Transverse colon (tissue), 4 donors: Measurements from ENCODE around the gene TBX18.

Experiments
- EP300 ChIP-seq: sonication (generic); formaldehyde crosslinking; IDR thresholded peaks from one replicate; pipeline ENCODE4 v1.6.1; 2017; ENCODE audit warnings: antibody characterized with exemption, low read depth
- POLR2A ChIP-seq: fragments of 450-650 bp; IDR thresholded peaks from one replicate; pipeline ENCODE4 v1.6.1; 2016; ENCODE audit warnings: antibody characterized with exemption, mild to moderate bottlenecking, moderate library complexity
- POLR2AphosphoS5 ChIP-seq, 3 donors: sonication (generic); formaldehyde crosslinking; IDR thresholded peaks; one replicate each; pipeline ENCODE4 v1.6.1; 2016; ENCODE audit warnings: antibody characterized with exemption in 3 of 3
- TF ChIP-seq, protein P1 (sequence below), 5 experiments: fragments of 200-600 bp in 3 of 5; fragments of 450-650 bp in 2 of 5; sonication (generic) in 3 of 5; IDR thresholded peaks; 1 replicate in 2 of 5; 2 replicates in 3 of 5; pipeline ENCODE4 v1.5.1; 2016 to 2017; ENCODE audit warnings: antibody characterized with exemption in 5 of 5, inconsistent platforms in 3 of 5, mild to moderate bottlenecking in 2 of 5, moderate library complexity in 1 of 5

DNA sequence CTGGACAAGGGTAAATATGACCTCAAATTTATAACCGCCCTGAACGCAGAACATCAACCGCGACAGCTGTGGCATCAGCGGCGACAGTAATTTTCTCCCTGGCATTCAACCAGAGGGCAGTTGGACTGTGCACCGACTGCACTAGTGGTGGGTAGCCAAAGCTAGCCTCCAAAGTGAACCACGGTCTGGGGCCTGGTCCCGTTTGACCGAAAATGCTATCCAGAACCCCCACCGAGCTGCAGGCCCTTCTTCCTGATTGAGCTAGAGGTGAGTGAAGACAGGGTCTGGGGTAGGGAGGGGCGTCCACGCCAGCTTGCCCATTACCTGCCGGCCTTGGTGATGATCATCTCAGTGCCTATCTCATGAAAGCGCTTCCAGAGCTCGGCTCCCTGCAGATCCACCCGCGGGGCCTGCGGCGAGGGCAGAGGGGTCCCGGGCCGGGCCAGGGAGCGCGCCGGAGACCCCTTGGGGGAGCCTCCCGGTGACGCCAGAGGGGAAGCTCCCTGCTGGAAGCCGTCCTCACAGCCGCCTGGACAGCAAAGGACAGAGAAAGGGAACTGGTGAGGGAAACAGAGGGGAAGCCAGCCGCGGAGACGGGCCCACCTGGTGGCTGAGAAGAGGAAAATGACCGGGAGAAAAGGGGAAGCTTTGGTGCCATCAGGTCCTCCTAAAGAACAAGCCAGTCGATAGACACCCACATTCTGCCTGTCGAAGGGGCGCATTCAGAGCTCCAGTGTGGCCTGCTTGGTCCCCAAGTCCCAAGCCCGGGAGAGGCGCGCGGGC is 2.0 kb downstream of the TBX18 start:
- TF ChIP-seq, protein P1, sequence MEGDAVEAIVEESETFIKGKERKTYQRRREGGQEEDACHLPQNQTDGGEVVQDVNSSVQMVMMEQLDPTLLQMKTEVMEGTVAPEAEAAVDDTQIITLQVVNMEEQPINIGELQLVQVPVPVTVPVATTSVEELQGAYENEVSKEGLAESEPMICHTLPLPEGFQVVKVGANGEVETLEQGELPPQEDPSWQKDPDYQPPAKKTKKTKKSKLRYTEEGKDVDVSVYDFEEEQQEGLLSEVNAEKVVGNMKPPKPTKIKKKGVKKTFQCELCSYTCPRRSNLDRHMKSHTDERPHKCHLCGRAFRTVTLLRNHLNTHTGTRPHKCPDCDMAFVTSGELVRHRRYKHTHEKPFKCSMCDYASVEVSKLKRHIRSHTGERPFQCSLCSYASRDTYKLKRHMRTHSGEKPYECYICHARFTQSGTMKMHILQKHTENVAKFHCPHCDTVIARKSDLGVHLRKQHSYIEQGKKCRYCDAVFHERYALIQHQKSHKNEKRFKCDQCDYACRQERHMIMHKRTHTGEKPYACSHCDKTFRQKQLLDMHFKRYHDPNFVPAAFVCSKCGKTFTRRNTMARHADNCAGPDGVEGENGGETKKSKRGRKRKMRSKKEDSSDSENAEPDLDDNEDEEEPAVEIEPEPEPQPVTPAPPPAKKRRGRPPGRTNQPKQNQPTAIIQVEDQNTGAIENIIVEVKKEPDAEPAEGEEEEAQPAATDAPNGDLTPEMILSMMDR (IDR thresholded peaks at IDR 0.05): no peak
- TF ChIP-seq POLR2A: no peak
- no peak for TF ChIP-seq POLR2AphosphoS5 (IDR thresholded peaks at IDR 0.05)
- TF ChIP-seq EP300: no peak
